ENCODE data around the gene TMEM161A. TPM values are rescaled to one million over a fixed set of nuclear protein-coding genes. Genes with fewer than 3 reads are reported as not detected.

Gene TMEM161A
- total RNA-seq, 1 experiment from 2014 or later, result 76.0 TPM

DNA sequence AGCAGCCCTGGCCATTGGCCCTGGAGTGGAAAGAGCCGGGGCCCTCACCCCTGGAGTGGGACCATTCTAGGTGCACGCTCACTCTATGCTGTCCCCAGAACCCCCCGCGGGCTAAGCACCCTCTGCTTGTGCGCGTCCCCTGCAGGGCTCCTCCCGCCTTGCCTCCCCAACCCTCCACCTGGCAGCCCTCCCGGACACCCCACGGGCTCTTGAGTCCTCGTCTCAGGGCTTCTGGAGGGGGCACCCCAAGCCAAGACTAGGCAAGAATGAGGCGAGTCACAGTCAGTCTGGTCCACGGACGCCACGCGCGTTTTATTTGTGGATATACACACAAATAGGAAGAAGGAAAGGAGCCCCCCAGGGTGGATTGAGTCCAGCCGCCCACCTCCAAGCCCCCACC is 7.0 kb upstream of the TMEM161A start:
- BruUV-seq (replicated peaks), result no TSS peak

More for the DNA sequence above, 7.0 kb upstream of the TMEM161A start:
- TF ChIP-seq, protein P1, sequence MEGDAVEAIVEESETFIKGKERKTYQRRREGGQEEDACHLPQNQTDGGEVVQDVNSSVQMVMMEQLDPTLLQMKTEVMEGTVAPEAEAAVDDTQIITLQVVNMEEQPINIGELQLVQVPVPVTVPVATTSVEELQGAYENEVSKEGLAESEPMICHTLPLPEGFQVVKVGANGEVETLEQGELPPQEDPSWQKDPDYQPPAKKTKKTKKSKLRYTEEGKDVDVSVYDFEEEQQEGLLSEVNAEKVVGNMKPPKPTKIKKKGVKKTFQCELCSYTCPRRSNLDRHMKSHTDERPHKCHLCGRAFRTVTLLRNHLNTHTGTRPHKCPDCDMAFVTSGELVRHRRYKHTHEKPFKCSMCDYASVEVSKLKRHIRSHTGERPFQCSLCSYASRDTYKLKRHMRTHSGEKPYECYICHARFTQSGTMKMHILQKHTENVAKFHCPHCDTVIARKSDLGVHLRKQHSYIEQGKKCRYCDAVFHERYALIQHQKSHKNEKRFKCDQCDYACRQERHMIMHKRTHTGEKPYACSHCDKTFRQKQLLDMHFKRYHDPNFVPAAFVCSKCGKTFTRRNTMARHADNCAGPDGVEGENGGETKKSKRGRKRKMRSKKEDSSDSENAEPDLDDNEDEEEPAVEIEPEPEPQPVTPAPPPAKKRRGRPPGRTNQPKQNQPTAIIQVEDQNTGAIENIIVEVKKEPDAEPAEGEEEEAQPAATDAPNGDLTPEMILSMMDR (IDR thresholded peaks at IDR 0.05 in 2 of 3, conservative IDR thresholded peaks at IDR 0.05 in 1 of 3; ENCODE audit: borderline replicate concordance in 1 of 3, insufficient read depth in 1 of 3, low read depth in 2 of 3, low read length in 2 of 3), result no peak
- TF ChIP-seq POLR2A (IDR thresholded peaks at IDR 0.05; ENCODE audit: borderline replicate concordance, extremely low read depth, insufficient read depth, insufficient read length), result no peak
- no peak for TF ChIP-seq SRF (IDR thresholded peaks at IDR 0.05; ENCODE audit: low read depth)
- no peak for TF ChIP-seq JUND (IDR thresholded peaks at IDR 0.05)
- no peak for TF ChIP-seq EZH2 (IDR thresholded peaks at IDR 0.05)
- TF ChIP-seq ZFX (IDR thresholded peaks at IDR 0.05), result no peak
- no peak for TF ChIP-seq POLR2AphosphoS5 (IDR thresholded peaks at IDR 0.05; ENCODE audit: low read depth, low read length)
- no peak for TF ChIP-seq CEBPB (IDR thresholded peaks at IDR 0.05; ENCODE audit: low read depth)
- no peak for TF ChIP-seq SIN3A (IDR thresholded peaks at IDR 0.05; ENCODE audit: low read depth)
- no peak for TF ChIP-seq EZH2phosphoT487 (IDR thresholded peaks at IDR 0.05; ENCODE audit: borderline replicate concordance)
- no peak for TF ChIP-seq RAD21 (IDR thresholded peaks at IDR 0.05; ENCODE audit: low read depth)
- TF ChIP-seq YY1 (IDR thresholded peaks at IDR 0.05; ENCODE audit: extremely low read depth, insufficient replicate concordance, low read depth, low read length), result no peak
- ChIA-PET POLR2A (no interaction called here), CTCF (interaction anchor here (0.7 to 3.3 kb wide), 6 partner anchors 11 to 345 kb away, joined by 3 to 15 read pairs (median 4); partner anchors contain the start of gene SLC25A42), RAD21 (ENCODE audit: low non-redundant PET in 1 of 2, low total read pairs in 2 of 2, uncharacterized antibody in 2 of 2, unreplicated experiment in 2 of 2) (interaction anchor here (0.8 to 1.4 kb wide), 2 partner anchors 29 to 30 kb away, joined by 3 to 4 read pairs; no protein-coding TSS in a partner anchor)
- Histone ChIP-seq H2AFZ (ENCODE audit: low read depth, low read length, poor library complexity, severe bottlenecking) (no peak overlapping the region), H4K20me1 (ENCODE audit: insufficient read depth) (no peaks in the 10 kb centered on the region), H3K9me2 (ENCODE audit: insufficient read depth) (no peaks in the 10 kb centered on the region), H3K4me1 (ENCODE audit: control insufficient read depth in 1 of 2, insufficient read depth in 2 of 2, low read length in 2 of 2) (no peaks in the 10 kb centered on the region), H3K4me3 (replicated peaks in 1 of 2; ENCODE audit: low read depth in 1 of 2, low read length in 2 of 2) (no peak overlapping the region), H3K27ac (ENCODE audit: low read depth, low read length) (no peak overlapping the region), H3K4me2 (ENCODE audit: low read length) (no peak overlapping the region), H3K36me3 (ENCODE audit: control insufficient read depth in 1 of 2, insufficient read depth in 2 of 2, low read length in 2 of 2) (no peaks in the 10 kb centered on the region; a peak in 1 of 4 replicates), H3K27me3 (ENCODE audit: insufficient read depth, low read length) (no peaks in the 10 kb centered on the region), H3K79me2 (ENCODE audit: insufficient read depth, low read length) (no peaks in the 10 kb centered on the region), H3K9me3 (ENCODE audit: control insufficient read depth in 1 of 2, insufficient read depth in 1 of 2, low read depth in 1 of 2, low read length in 2 of 2) (no peaks in the 10 kb centered on the region), H3K9ac (ENCODE audit: low read length) (no peak overlapping the region)
- no peak for DNase-seq (ENCODE audit: low read depth, low spot score)
- ATAC-seq, result no peak
- intact Hi-C loops (cut with micrococcal nuclease), result loop anchor here (5.0 kb wide), 1 partner anchor 347 kb away; no protein-coding TSS in a partner anchor
